Colonic mucosa (tissue), 4 donors: ENCODE measurements around the gene ETHE1. TPM values are rescaled to one million over a fixed set of nuclear protein-coding genes. Genes with fewer than 3 reads are reported as not detected.

ENCODE experiments used
- DNase-seq: peaks from one replicate; pipeline ENCODE4 v3.0.0-alpha.2; 2020
- H3K27ac ChIP-seq: fragments of 200-600 bp; one replicate; pipeline ENCODE4 v1.8.0; 2021
- H3K27me3 ChIP-seq: fragments of 200-600 bp; one replicate; pipeline ENCODE4 v1.8.0; 2021
- H3K36me3 ChIP-seq: fragments of 200-600 bp; one replicate; pipeline ENCODE4 v1.8.0; 2021
- H3K4me1 ChIP-seq: fragments of 200-600 bp; one replicate; pipeline ENCODE4 v1.8.0; 2021; ENCODE audit warnings: mild to moderate bottlenecking
- H3K4me3 ChIP-seq: fragments of 200-600 bp; one replicate; pipeline ENCODE4 v1.8.0; 2021
- H3K9ac ChIP-seq, 2 donors: one replicate each; pipeline ENCODE4 v1.7.0; 2013; ENCODE audit warnings: control low read depth in 2 of 2, low read depth in 2 of 2, low read length in 2 of 2
- H3K9me3 ChIP-seq: fragments of 200-600 bp; one replicate; pipeline ENCODE4 v1.8.0; 2021
- CTCF ChIP-seq: fragments of 200-600 bp; IDR thresholded peaks from one replicate; pipeline ENCODE4 v1.8.0; 2022; ENCODE audit warnings: antibody characterized with exemption, mild to moderate bottlenecking
- intact Hi-C: fragments of 100-400 bp; cut with DNase I; formaldehyde crosslinking; loops from one replicate; pipeline ENCODE4 v1.14.1; 2022
- total RNA-seq, 2 donors: library from RNA; stranded (reverse); fragmentation: NEBNext Ultra II Directional in 1 of 2; extraction: Animal tissue kit (Norgen Biotek cat#: 25700) in 1 of 2; gene quantifications; one replicate each; pipeline ENCODE4 v1.2.1, GENCODE V29; 2021
- donor health status: healthy.
- donor health status: DM: no; HTN: no; CAD: no.
- donor health status: DM: no; HTN: no; CAD: no.

Gene ETHE1
- total RNA-seq, 2 donors from 2014 or later = 482 to 569 TPM

GRCh38 chr19:43485951-43486350 lies 41.0 kb downstream of the ETHE1 start:
- Histone ChIP-seq H3K27me3 (no peaks in the 10 kb centered on the region), H3K4me1 (no peaks in the 10 kb centered on the region), H3K9ac (no peak overlapping the region), H3K9me3 (no peaks in the 10 kb centered on the region), H3K4me3 (no peak overlapping the region), H3K36me3 (no peaks in the 10 kb centered on the region), H3K27ac (no peak overlapping the region)
- no peak for TF ChIP-seq CTCF
- no peak for DNase-seq
- intact Hi-C loops = no loop called here

GRCh38 chr19:43483281-43483680 lies 43.7 kb downstream of the ETHE1 start:
- H3K36me3 ChIP-seq = no peaks in the 10 kb centered on the region
- H3K9me3 ChIP-seq = no peaks in the 10 kb centered on the region
- TF ChIP-seq CTCF = no peak
- H3K27me3 ChIP-seq = no peaks in the 10 kb centered on the region
- no peak overlapping the region for H3K9ac ChIP-seq
- DNase-seq = no peak
- H3K4me1 ChIP-seq = no peaks in the 10 kb centered on the region
- H3K27ac ChIP-seq = no peak overlapping the region
- intact Hi-C loops = no loop called here
- no peak overlapping the region for H3K4me3 ChIP-seq

- Histone ChIP-seq H3K9me3 (no peaks in the 10 kb centered on the region), H3K36me3 (no peaks in the 10 kb centered on the region), H3K27ac (no peak overlapping the region), H3K9ac (no peak overlapping the region), H3K27me3 (no peaks in the 10 kb centered on the region), H3K4me3 (no peak overlapping the region), H3K4me1 (no peaks in the 10 kb centered on the region)
- TF ChIP-seq CTCF = no peak
- intact Hi-C loops = no loop called here
- DNase-seq = no peak
These were observed 44.8 kb downstream of the ETHE1 start for GRCh38 chr19:43482193-43482592.

- intact Hi-C loops = no loop called here
- no peaks in the 10 kb centered on the region for H3K27me3 ChIP-seq
- no peak for TF ChIP-seq CTCF
- H3K9ac ChIP-seq = no peak overlapping the region
- H3K4me3 ChIP-seq = no peak overlapping the region
- no peaks in the 10 kb centered on the region for H3K4me1 ChIP-seq
- DNase-seq = no peak
- H3K36me3 ChIP-seq = no peaks in the 10 kb centered on the region
- H3K27ac ChIP-seq = no peak overlapping the region
- no peaks in the 10 kb centered on the region for H3K9me3 ChIP-seq
These were observed 45.3 kb downstream of the ETHE1 start for GRCh38 chr19:43481701-43482100.

GRCh38 chr19:43480574-43480973 lies 46.4 kb downstream of the ETHE1 start:
- intact Hi-C loops = no loop called here
- no peaks in the 10 kb centered on the region for H3K27me3 ChIP-seq
- no peaks in the 10 kb centered on the region for H3K36me3 ChIP-seq
- H3K9ac ChIP-seq = no peak overlapping the region
- H3K9me3 ChIP-seq = no peaks in the 10 kb centered on the region
- peaks cover 2% of the 10 kb centered on the region for H3K4me1 ChIP-seq
- no peak for TF ChIP-seq CTCF
- no peak for DNase-seq
- no peak overlapping the region for H3K27ac ChIP-seq
- H3K4me3 ChIP-seq = no peak overlapping the region
